Mesendoderm (in vitro differentiated cells): ENCODE measurements around the gene SPAST.
"Not testable (repeated sequence)": the region's sequence is repeated elsewhere in the genome, so short reads cannot be mapped to it uniquely, and the experiment has no call there.

Experiments used
- DNase-seq: peaks from one replicate; pipeline ENCODE4 v3.0.0; 2013
- H2AK5ac ChIP-seq: 2 replicates; pipeline ENCODE4 v1.6.1; 2013; ENCODE audit warnings: low read length, inconsistent platforms
- H2BK120ac ChIP-seq: 2 replicates; pipeline ENCODE4 v1.6.1; 2013; ENCODE audit warnings: low read depth, mild to moderate bottlenecking, low read length, moderate library complexity, mixed read lengths
- H2BK15ac ChIP-seq: replicated peaks from 2 replicates; pipeline ENCODE4 v1.6.1; 2013; ENCODE audit warnings: low read depth, mild to moderate bottlenecking, moderate library complexity
- H2BK5ac ChIP-seq: 2 replicates; pipeline ENCODE4 v1.6.1; 2013; ENCODE audit warnings: low read length, inconsistent platforms
- H3K18ac ChIP-seq: 2 replicates; pipeline ENCODE4 v1.6.1; 2013; ENCODE audit warnings: mild to moderate bottlenecking, low read length, mixed read lengths
- H3K23ac ChIP-seq: one replicate; pipeline ENCODE4 v1.6.1; 2013; ENCODE audit warnings: low read length
- H3K27ac ChIP-seq: 2 replicates; pipeline ENCODE4 v1.5.1; 2013; ENCODE audit warnings: low read depth, mild to moderate bottlenecking, inconsistent platforms, low read length, moderate library complexity
- H3K27me3 ChIP-seq: 2 replicates; pipeline ENCODE4 v1.6.1; 2013; ENCODE audit warnings: low read length, control low read depth, mild to moderate bottlenecking, inconsistent platforms; ENCODE audit not compliant: insufficient read depth, poor library complexity
- H3K36me3 ChIP-seq: 2 replicates; pipeline ENCODE4 v1.6.1; 2013; ENCODE audit warnings: low read length, inconsistent platforms; ENCODE audit not compliant: control insufficient read depth, insufficient read depth
- H3K4ac ChIP-seq: one replicate; pipeline ENCODE4 v1.6.1; 2013; ENCODE audit warnings: low read depth, mild to moderate bottlenecking, low read length, moderate library complexity
- H3K4me1 ChIP-seq: 2 replicates; pipeline ENCODE4 v1.6.1; 2013; ENCODE audit warnings: low read depth, low read length, inconsistent platforms; ENCODE audit not compliant: control insufficient read depth
- H3K4me2 ChIP-seq: 2 replicates; pipeline ENCODE4 v1.6.1; 2013; ENCODE audit warnings: low read length
- H3K4me3 ChIP-seq: 2 replicates; pipeline ENCODE4 v1.5.1; 2013; ENCODE audit warnings: mild to moderate bottlenecking, low read length
- H3K56ac ChIP-seq: one replicate; pipeline ENCODE4 v1.6.1; 2013; ENCODE audit warnings: low read length
- H3K79me1 ChIP-seq: 2 replicates; pipeline ENCODE4 v1.6.1; 2013; ENCODE audit warnings: low read length, inconsistent platforms
- H3K79me2 ChIP-seq: 2 replicates; pipeline ENCODE4 v1.6.1; 2013; ENCODE audit warnings: mild to moderate bottlenecking, low read length; ENCODE audit not compliant: control insufficient read depth, insufficient read depth
- H3K9ac ChIP-seq: 2 replicates; pipeline ENCODE4 v1.6.1; 2013; ENCODE audit warnings: low read length, inconsistent platforms
- H4K5ac ChIP-seq: one replicate; pipeline ENCODE4 v1.6.1; 2013; ENCODE audit warnings: low read length
- H4K8ac ChIP-seq: one replicate; pipeline ENCODE4 v1.6.1; 2013; ENCODE audit warnings: low read depth, mild to moderate bottlenecking, control low read depth, low read length, moderate library complexity
- WGBS: extraction: QIAGEN DNeasy Blood & Tissue Kit; methylation state at CpG from one replicate; pipeline ENCODE4 v1.1.7; 2013; ENCODE audit warnings: low lambda C conversion rate, missing lambda C conversion rate; ENCODE audit not compliant: insufficient coverage; ENCODE audit errors: extremely low coverage; 5-methylcytosine and 5-hydroxymethylcytosine counted together

SPAST gene

DNA sequence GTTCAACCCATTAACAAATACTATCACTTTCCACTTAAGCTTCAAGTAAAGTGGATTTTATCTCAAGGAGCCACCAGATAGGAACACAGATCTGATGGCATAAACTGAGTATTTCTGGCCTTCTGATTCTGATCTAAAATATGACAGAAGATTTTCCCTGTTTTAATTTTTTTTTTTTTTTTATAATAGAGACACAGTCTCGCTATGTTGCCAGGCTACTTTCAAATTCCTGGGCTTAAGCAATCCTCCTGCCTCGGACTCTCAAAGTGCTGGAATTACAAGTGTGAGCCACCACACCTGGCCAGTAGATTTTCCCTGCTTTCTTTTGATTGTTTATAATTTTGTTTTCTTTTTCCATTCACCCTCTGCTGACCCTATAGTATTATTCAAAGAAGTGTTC lies 65.7 kb downstream of the SPAST start:
- H3K36me3 ChIP-seq: no peaks in the 10 kb centered on the region
- no peaks in the 10 kb centered on the region for H3K79me1 ChIP-seq
- no peak overlapping the region for H2BK15ac ChIP-seq
- no peak overlapping the region for H2BK5ac ChIP-seq
- no peak overlapping the region for H2AK5ac ChIP-seq
- H4K8ac ChIP-seq: no peak overlapping the region
- H3K4ac ChIP-seq: no peak overlapping the region
- H3K18ac ChIP-seq: no peak overlapping the region
- H2BK120ac ChIP-seq: no peak overlapping the region
- no peak for DNase-seq
- no peaks in the 10 kb centered on the region for H3K27me3 ChIP-seq
- no CpG with 5 or more reads among the region's 2 CpGs for WGBS
- H3K56ac ChIP-seq: no peak overlapping the region
- no peaks in the 10 kb centered on the region for H3K4me1 ChIP-seq
- H3K27ac ChIP-seq: no peak overlapping the region
- H3K23ac ChIP-seq: no peak overlapping the region
- H3K4me2 ChIP-seq: no peak overlapping the region
- no peak overlapping the region for H4K5ac ChIP-seq
- H3K4me3 ChIP-seq: no peak overlapping the region
- H3K9ac ChIP-seq: no peak overlapping the region
- no peaks in the 10 kb centered on the region for H3K79me2 ChIP-seq

DNA sequence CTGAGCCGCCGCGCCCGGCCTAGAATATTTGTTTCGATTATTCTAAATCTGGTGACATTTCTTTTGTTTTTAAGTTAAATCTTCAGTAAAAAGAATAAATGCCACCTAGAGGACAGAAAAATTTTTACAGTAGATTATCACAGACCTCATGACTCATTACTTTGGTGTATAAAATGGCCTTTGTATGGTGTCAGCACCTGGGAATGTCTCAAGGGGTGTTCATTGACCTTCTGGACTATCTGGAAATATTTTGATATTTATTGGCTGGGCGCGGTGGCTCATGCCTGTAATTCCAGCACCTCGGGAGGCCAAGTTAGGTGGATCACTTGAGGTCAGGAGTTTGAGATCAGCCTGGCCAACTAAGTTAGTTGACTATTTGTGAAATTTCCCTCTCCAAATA lies 72.1 kb downstream of the SPAST start:
- H3K4me3 ChIP-seq: no peak overlapping the region
- H2BK120ac ChIP-seq: no peak overlapping the region
- no CpG with 5 or more reads among the region's 8 CpGs for WGBS
- H2BK5ac ChIP-seq: no peak overlapping the region
- no peaks in the 10 kb centered on the region for H3K36me3 ChIP-seq
- H3K27me3 ChIP-seq: no peaks in the 10 kb centered on the region
- H2AK5ac ChIP-seq: no peak overlapping the region
- peak; percentile 80 for DNase-seq
- no peaks in the 10 kb centered on the region for H3K79me2 ChIP-seq
- no peaks in the 10 kb centered on the region for H3K4me1 ChIP-seq
- H4K8ac ChIP-seq: no peak overlapping the region
- no peak overlapping the region for H3K4ac ChIP-seq
- H3K4me2 ChIP-seq: no peak overlapping the region
- no peak overlapping the region for H3K27ac ChIP-seq
- no peaks in the 10 kb centered on the region for H3K79me1 ChIP-seq
- no peak overlapping the region for H4K5ac ChIP-seq
- H2BK15ac ChIP-seq: no peak overlapping the region
- no peak overlapping the region for H3K9ac ChIP-seq
- no peak overlapping the region for H3K56ac ChIP-seq
- H3K18ac ChIP-seq: no peak overlapping the region
- H3K23ac ChIP-seq: no peak overlapping the region

DNA sequence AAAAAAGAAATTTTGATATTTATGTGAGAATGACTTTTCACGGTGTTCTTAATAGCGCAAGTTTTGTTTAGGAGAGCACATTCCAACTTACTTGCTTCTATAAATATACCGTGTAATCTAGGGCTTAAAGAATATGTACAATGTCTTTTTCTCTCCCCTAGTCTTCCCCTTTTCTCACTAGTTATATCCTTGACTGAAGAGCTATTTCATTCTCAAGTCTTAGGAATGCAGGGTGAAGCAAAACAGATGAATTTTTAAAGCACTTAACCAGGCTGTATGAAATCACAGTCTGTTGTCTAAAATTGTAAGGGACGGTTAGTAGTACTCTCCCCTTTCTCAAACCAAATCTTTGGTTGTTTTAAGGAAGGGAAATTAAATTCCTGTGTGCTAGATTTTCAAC lies 72.7 kb downstream of the SPAST start:
- Histone ChIP-seq H3K36me3 (no peaks in the 10 kb centered on the region), H3K56ac (no peak overlapping the region)
- WGBS: no CpG with 5 or more reads among the region's 4 CpGs

DNA sequence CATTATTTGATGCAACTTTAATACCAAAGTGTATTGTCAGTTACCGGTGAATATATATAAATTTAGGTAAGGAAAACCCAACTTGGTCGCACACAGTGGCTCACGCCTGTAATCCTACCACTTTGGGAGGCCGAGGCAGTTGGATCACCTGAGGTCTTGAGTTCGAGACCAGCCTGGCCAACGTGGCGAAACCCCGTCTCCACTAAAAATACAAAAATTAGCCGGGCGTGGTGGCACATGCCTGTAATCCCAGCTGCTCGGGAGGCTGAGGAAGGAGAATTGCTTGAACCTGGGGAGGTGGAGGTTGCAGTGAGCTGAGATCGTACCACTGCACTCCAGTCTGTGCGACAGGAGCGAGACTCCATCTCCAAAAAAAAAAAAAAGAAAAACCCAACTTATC lies 88.2 kb downstream of the SPAST start:
- H3K79me1 ChIP-seq, H3K36me3 ChIP-seq, H4K8ac ChIP-seq, DNase-seq, H3K79me2 ChIP-seq, H3K27me3 ChIP-seq, H2AK5ac ChIP-seq, H3K4me1 ChIP-seq, H3K18ac ChIP-seq, H3K27ac ChIP-seq, H3K56ac ChIP-seq, H4K5ac ChIP-seq, H2BK15ac ChIP-seq, H3K9ac ChIP-seq, H2BK5ac ChIP-seq, H3K4me3 ChIP-seq, H3K23ac ChIP-seq, H3K4ac ChIP-seq, H2BK120ac ChIP-seq, H3K4me2 ChIP-seq: not testable (repeated sequence)
- no CpG with 5 or more reads among the region's 14 CpGs for WGBS

More for the DNA sequence above, 72.7 kb downstream of the SPAST start:
- Histone ChIP-seq H4K5ac (no peak overlapping the region), H3K23ac (no peak overlapping the region), H3K4me2 (no peak overlapping the region), H3K4ac (no peak overlapping the region), H3K27ac (no peak overlapping the region), H3K4me3 (no peak overlapping the region), H3K79me1 (no peaks in the 10 kb centered on the region), H2BK5ac (no peak overlapping the region), H3K4me1 (no peaks in the 10 kb centered on the region), H3K9ac (no peak overlapping the region), H3K18ac (no peak overlapping the region), H2BK15ac (no peak overlapping the region), H2AK5ac (no peak overlapping the region), H3K27me3 (no peaks in the 10 kb centered on the region), H2BK120ac (no peak overlapping the region), H3K79me2 (no peaks in the 10 kb centered on the region), H4K8ac (no peak overlapping the region)
- DNase-seq: no peak

DNA sequence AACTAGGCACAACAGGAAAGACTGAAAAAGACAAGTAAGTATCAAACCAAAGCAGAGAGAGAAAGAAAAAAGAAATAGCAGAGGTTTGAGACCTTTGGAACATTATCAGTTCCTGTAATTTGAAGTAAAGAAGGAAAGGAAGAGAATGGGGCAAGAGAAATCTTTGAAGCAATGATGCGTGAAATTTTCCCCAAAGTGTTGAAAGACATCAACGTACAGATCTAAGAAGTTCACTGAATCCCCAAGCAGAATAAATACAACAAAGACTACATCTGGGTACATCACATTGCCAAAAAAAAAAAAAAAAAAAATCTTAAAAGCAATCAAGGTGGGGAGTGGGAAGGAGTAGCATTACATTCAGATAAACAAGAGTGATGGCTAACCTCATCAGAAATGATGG lies 96.3 kb downstream of the SPAST start:
- Histone ChIP-seq H3K18ac (no peak overlapping the region), H3K23ac (no peak overlapping the region), H4K8ac (no peak overlapping the region), H3K27me3 (no peaks in the 10 kb centered on the region), H3K4ac (no peak overlapping the region), H3K79me1 (no peaks in the 10 kb centered on the region), H3K4me3 (no peak overlapping the region), H3K36me3 (no peaks in the 10 kb centered on the region), H4K5ac (no peak overlapping the region), H3K4me1 (no peaks in the 10 kb centered on the region), H2BK15ac (no peak overlapping the region), H2BK120ac (no peak overlapping the region), H3K56ac (no peak overlapping the region), H2BK5ac (no peak overlapping the region), H2AK5ac (no peak overlapping the region), H3K27ac (no peak overlapping the region), H3K79me2 (no peaks in the 10 kb centered on the region), H3K9ac (no peak overlapping the region), H3K4me2 (no peak overlapping the region)
- WGBS: no CpG with 5 or more reads among the region's 2 CpGs
- DNase-seq: no peak

DNA sequence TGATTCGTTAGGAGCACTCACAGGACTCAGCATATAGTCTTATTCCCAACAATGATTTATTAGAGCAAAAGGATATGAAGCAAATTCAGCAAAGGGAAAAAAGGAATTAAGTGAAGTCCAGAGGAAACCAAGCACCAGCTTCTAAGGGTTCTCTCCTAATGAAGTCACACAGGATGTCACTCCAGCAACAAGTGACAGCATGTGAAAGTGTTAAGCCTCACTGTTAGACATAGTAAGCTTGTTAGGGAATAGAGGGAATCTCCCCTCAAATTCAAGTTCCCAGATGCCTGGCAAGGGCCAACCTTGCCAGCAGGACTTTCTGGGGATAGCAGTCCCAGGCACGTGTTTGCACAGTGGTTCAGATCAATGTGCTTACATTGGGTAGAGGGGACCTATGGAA lies 97.9 kb downstream of the SPAST start:
- H3K79me2 ChIP-seq: peaks cover 3% of the 10 kb centered on the region
- no peaks in the 10 kb centered on the region for H3K36me3 ChIP-seq
- H2BK5ac ChIP-seq: no peak overlapping the region
- no peak overlapping the region for H3K4ac ChIP-seq
- H2BK15ac ChIP-seq: no peak overlapping the region
- H3K18ac ChIP-seq: no peak overlapping the region
- no peak overlapping the region for H2BK120ac ChIP-seq
- H3K56ac ChIP-seq: no peak overlapping the region
- peaks cover 2% of the 10 kb centered on the region for H3K79me1 ChIP-seq
- no CpG with 5 or more reads among the region's 2 CpGs for WGBS
- no peak overlapping the region for H3K23ac ChIP-seq
- H3K4me3 ChIP-seq: no peak overlapping the region
- H3K4me2 ChIP-seq: no peak overlapping the region
- no peak overlapping the region for H3K9ac ChIP-seq
- H4K5ac ChIP-seq: no peak overlapping the region
- H3K4me1 ChIP-seq: no peaks in the 10 kb centered on the region
- H4K8ac ChIP-seq: no peak overlapping the region
- H3K27ac ChIP-seq: no peak overlapping the region
- DNase-seq: no peak
- H3K27me3 ChIP-seq: no peaks in the 10 kb centered on the region
- no peak overlapping the region for H2AK5ac ChIP-seq
